Activated T-cell treated with anti-CD3 and anti-CD28 coated beads for 24 hours (primary cell): ENCODE results near the gene PDZD4.
A peak's percentile ranks its signal among the peaks of the same experiment; 100 is the strongest.
"Not testable (repeated sequence)": the region's sequence is repeated elsewhere in the genome, so short reads cannot be mapped to it uniquely, and the experiment has no call there.

Experiments
- DNase-seq: peaks from one replicate; pipeline ENCODE4 v3.0.0-alpha.2; 2020; ENCODE audit warnings: low read depth

PDZD4 gene

GRCh38 chrX:153831429-153832150 lies 1.2 kb upstream of the PDZD4 start:
- DNase-seq = no peak

- DNase-seq = no peak
These were observed 490 bp upstream of the PDZD4 start for GRCh38 chrX:153830640-153831428.

- DNase-seq = no peak
These were observed 870 bp downstream of the PDZD4 start for GRCh38 chrX:153829549-153829798.

- no peak for DNase-seq
These were observed 1.4 kb downstream of the PDZD4 start for GRCh38 chrX:153828723-153829548.

GRCh38 chrX:153828308-153828707 lies 2.0 kb downstream of the PDZD4 start:
- no peak for DNase-seq

DNA sequence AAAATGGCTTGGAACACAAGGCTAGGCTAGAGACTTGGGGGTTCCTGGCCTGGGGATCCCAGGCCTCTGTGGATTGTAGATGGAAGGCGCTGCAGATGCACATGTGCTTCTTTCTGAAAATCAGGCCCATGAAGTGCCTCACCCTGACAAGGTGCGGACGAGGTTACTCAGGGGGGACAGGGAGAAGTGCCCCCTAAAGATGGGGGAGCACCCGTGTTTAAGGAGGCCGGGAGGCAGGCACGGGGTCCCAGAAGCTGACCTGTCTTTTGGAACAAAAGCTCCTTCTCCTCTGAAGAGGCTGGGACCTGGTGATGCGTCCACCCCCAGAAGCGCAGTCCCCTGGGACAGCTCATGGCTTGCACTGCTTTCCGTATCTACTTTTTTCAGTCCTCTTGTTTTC lies 2.4 kb downstream of the PDZD4 start:
- DNase-seq = no peak

DNA sequence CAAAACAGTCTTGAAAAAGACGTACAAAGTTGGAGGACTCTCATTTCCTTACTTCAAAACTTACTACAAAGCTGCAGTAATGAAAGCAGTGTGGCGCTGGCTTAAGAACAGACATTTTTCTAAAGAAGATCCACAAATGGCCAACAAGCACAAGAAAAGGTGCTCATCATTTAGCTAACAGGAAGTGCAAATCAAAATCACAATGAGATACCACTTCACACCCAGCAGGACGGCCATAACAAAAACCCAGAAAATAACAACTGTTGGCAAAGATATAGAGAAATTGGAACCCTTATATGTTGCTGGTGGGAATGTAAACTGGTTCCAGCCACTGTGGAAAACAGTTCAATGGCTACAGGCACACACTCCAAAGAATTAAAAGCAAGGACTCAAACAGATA lies 3.3 kb downstream of the PDZD4 start:
- no peak for DNase-seq

- no peak for DNase-seq
These were observed 5.3 kb downstream of the PDZD4 start for GRCh38 chrX:153825042-153825441.

- DNase-seq = no peak
These were observed 6.0 kb downstream of the PDZD4 start for GRCh38 chrX:153824348-153824747.

DNA sequence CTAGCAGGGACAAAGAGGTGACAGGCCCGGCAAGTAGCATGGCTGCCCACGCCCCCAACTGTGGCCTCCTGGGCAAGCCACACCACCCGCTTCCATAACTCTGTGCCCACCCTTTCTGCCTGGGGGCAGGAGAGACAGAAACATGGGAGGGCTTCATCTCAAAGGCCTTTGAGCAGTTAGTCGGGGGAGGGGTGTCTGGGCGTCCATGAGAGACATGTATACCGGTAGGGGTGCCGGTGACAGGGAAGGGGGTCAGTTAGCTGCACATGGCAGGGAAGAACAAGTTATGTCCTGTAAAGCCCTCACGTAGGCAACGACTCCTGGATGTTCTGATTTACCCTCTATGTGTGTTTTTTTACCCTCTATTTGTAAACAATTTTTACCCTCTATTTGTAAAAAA lies 9.3 kb downstream of the PDZD4 start:
- no peak for DNase-seq

DNA sequence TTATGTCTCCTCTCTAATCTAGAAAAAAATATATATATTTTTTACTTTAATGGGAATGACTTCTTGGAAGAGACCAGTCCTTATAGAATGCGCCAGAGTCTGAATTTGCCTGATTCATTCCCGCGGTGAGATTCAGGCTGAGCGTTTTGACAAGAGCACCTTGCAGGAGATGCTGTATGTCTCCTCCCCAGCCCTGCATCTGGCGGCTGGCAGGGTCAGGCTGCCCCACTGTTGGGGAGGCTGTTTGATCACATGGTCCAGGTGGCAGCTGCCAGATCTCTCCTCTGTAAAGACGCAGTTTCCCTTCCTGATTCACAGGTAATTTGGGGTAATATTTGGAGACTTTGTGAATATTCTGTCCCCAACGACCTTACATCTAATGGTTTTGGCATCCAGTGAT lies 9.7 kb downstream of the PDZD4 start:
- no peak for DNase-seq

GRCh38 chrX:153819384-153820040 lies 10.8 kb downstream of the PDZD4 start:
- no peak for DNase-seq

GRCh38 chrX:153818571-153819383 lies 11.6 kb downstream of the PDZD4 start:
- peak; percentile 35 for DNase-seq

GRCh38 chrX:153818064-153818463 lies 12.3 kb downstream of the PDZD4 start:
- DNase-seq = not testable (repeated sequence)

DNA sequence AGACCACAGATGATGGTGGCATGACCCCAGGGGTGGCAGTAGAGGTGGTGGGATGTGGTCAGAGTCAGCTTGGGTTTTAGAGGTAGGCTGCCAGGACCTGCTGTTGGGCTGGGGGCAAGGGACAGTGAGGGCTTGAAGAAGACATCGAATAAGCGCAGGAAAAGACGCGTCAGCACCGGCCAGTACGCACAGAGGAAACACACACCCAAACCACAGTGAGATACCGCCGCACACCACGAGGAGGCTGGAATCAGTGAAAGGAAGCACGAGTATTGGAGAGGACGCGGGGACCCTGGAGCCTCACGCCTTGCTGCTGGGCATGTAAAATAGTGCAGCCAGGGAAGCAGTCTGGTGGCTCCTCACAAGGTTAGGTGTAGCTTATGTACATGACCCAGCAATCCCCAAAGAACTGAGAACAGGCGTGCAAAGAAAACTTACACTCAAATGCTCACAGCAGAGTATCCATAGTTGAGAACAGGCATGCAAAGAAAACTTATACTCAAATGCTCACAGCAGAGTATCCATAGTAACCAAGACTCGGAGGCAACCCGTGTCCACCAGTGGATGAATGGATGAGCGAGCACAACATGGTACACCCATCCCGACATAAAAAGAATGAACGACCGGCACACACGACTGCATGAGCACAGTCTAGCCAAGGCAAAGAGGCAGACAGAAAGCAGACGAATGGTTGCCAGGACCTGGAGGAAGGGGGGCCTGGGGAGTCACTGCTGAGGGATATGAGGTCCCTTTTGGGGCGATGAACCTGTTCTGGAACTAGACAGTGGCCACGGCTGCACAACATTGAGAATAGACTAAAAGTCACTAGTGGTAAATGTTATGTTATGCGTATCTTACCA lies 13.3 kb downstream of the PDZD4 start:
- DNase-seq = peak; percentile 15

DNA sequence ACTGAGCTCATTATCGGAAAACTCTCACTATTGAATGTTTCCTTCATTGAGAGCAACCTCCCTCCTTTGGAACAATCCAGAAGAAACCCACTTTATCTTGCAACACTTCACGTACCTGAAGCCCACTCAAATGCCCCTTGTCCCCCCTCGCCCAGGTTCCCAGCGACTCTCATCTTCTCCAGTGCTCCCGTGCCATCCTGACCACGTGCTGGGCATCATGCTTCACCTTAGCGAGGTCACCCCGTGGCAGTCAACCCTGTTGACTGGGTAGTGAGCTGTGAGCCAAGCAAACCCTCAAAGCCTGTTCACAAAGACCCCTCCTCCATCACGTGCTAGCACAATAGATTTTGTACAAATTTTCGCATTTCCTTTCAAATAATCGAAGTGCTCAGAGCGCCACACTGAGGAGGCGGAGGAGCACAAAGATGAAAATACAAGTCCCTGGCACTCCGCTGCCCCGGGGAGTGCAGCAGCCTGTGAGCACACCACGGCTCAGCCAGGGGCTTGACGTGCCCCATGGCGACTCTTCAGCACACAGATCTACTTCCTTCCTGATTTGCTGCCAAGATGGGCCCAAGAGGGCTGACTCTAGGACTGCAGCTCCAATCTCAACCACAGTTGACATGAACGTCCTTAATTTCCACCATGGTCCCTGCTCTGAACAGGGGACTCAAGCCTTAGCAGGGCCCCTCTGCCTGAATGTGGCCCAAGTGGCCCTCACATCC lies 15.6 kb downstream of the PDZD4 start:
- no peak for DNase-seq

DNA sequence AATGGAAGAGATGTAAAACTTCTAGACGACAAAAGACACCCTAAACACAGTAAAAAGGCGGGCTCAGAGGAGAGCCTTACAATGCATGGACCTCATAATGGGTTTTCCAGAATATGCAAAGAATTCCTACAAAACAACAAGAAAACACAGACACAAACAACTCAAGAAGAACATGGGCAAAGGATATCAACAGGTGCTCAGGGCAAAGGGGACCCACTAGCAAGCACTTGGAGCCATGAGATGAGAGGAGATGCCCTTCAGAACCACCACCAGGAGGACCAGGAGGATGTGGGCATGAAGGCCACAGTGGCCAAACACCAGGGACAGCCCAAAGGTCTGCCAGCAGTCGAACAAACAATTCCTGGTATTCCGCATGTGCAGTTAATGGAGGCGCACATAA lies 17.2 kb downstream of the PDZD4 start:
- no peak for DNase-seq

DNA sequence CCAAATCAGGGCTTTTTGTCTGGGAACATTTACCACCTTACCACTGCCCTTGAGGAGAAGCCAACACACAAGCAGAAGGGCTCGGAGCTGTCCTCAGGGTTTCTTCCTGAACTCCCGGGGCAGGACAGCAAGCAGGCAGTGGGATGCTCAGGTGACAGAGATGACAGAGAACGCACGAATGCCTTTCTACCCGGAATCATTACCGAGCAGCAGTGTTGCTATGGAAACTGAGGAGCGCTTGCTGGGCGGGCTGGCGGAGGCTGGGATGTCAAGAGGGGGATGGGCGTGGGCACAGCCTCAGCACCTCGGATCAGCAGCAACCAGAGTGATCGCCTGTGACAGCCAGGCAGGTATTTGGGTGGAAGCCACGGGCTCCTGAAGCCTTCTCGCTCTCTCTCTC lies 18.1 kb downstream of the PDZD4 start:
- no peak for DNase-seq

GRCh38 chrX:153807976-153808375 lies 22.4 kb downstream of the PDZD4 start:
- no peak for DNase-seq

- DNase-seq = no peak
These were observed 23.3 kb downstream of the PDZD4 start for GRCh38 chrX:153806999-153807575.
